Endothelial cell of umbilical vein (primary cell): ENCODE data around the gene TRIM47. TPM values are rescaled to one million over a fixed set of nuclear protein-coding genes. Genes with fewer than 3 reads are reported as not detected.

Experiments used
- BruUV-seq: library from RNA; stranded (reverse); fragments of 400-500 nt; replicated peaks from 2 replicates; lab custom pipeline; 2021; lab: Mats Ljungman, UMichigan
- CTCF ChIA-PET: fragments of 300-600, 350-600 bp; sonication (Branson Sonifier 250); formaldehyde crosslinking; loops from one replicate; lab custom pipeline; 2021; ENCODE audit warnings: antibody characterized with exemption, inconsistent platforms; lab: Charles Lee
- POLR2A ChIA-PET: fragments of 300-600, 350-600 bp; sonication (Branson Sonifier 250); formaldehyde crosslinking; loops from one replicate; lab custom pipeline; 2021; ENCODE audit warnings: antibody characterized with exemption, inconsistent platforms; lab: Charles Lee
- DNase-seq: peaks from one replicate; pipeline ENCODE4 v3.0.0-alpha.2; 2011; ENCODE audit warnings: low read depth, low spot score
- FAIRE-seq: peaks from 2 replicates; lab custom pipeline; 2011; peaks lifted over from hg19 to GRCh38; lab: Jason Lieb, UNC
- H2AFZ ChIP-seq: 2 replicates; pipeline ENCODE4 v1.6.0; 2012; ENCODE audit warnings: low read depth, low read length, control low read depth, inconsistent platforms
- H3K27ac ChIP-seq: 2 replicates; pipeline ENCODE4 v1.5.1; 2011; ENCODE audit warnings: low read depth, mild to moderate bottlenecking, control low read depth, low read length, moderate library complexity; ENCODE audit not compliant: insufficient read depth
- H3K27me3 ChIP-seq, 2 experiments: 2 replicates each; pipeline versions ENCODE4 v1.6.0 to v1.6.1; 2011; ENCODE audit warnings: low read length in 2 of 2, mixed read lengths in 1 of 2; ENCODE audit not compliant: control insufficient read depth in 2 of 2, insufficient read depth in 2 of 2
- H3K36me3 ChIP-seq, 2 experiments: 2 replicates in 1 of 2; 3 replicates in 1 of 2; pipeline ENCODE4 v1.5.1; 2011; ENCODE audit warnings: low read length in 2 of 2, mild to moderate bottlenecking in 1 of 2, moderate library complexity in 1 of 2; ENCODE audit not compliant: control insufficient read depth in 2 of 2, insufficient read depth in 2 of 2; ENCODE audit errors: extremely low read depth in 1 of 2
- H3K4me1 ChIP-seq: 3 replicates; pipeline ENCODE4 v1.5.1; 2011; ENCODE audit warnings: mild to moderate bottlenecking, low read length; ENCODE audit not compliant: control insufficient read depth, insufficient read depth; ENCODE audit errors: extremely low read depth
- H3K4me2 ChIP-seq: 2 replicates; pipeline ENCODE4 v1.6.1; 2011; ENCODE audit warnings: low read length, control low read depth, mixed read lengths; ENCODE audit not compliant: insufficient read depth
- H3K4me3 ChIP-seq, 3 experiments: fragments of 200-600 bp in 1 of 3; sonication (generic), shearing (Covaris generic) in 1 of 3; replicated peaks in 1 of 3; 2 replicates each; pipeline ENCODE4 v1.5.1; 2011 to 2016; ENCODE audit warnings: control low read depth in 3 of 3, low read length in 3 of 3, mild to moderate bottlenecking in 2 of 3, inconsistent platforms in 1 of 3, low read depth in 1 of 3, moderate library complexity in 1 of 3; ENCODE audit not compliant: insufficient read depth in 1 of 3
- H3K79me2 ChIP-seq: 2 replicates; pipeline ENCODE4 v1.6.0; 2012; ENCODE audit warnings: low read length, inconsistent platforms; ENCODE audit not compliant: control insufficient read depth, insufficient read depth
- H3K9ac ChIP-seq: replicated peaks from 2 replicates; pipeline ENCODE3; 2011; ENCODE audit warnings: low read length, control low read depth; ENCODE audit not compliant: insufficient read depth; ENCODE audit errors: extremely low read depth
- H3K9me1 ChIP-seq: replicated peaks from 3 replicates; pipeline ENCODE4 v1.6.0; 2011; ENCODE audit warnings: mild to moderate bottlenecking, low read length; ENCODE audit not compliant: control insufficient read depth, insufficient read depth; ENCODE audit errors: extremely low read depth
- H3K9me3 ChIP-seq: replicated peaks from 2 replicates; pipeline ENCODE4 v1.5.1; 2012; ENCODE audit warnings: low read length, inconsistent platforms; ENCODE audit not compliant: control insufficient read depth, insufficient read depth
- H4K20me1 ChIP-seq: replicated peaks from 2 replicates; pipeline ENCODE3; 2011; ENCODE audit warnings: mild to moderate bottlenecking, low read length; ENCODE audit not compliant: control insufficient read depth, insufficient read depth; ENCODE audit errors: extremely low read depth
- EZH2 ChIP-seq: IDR thresholded peaks from 2 replicates; pipeline ENCODE4 v1.6.1; 2012; ENCODE audit warnings: borderline replicate concordance, low read depth, mild to moderate bottlenecking, moderate library complexity, low read length, inconsistent platforms; ENCODE audit not compliant: severe bottlenecking
- FOS ChIP-seq: IDR thresholded peaks from 2 replicates; pipeline ENCODE4 v1.6.1; 2011; ENCODE audit warnings: mild to moderate bottlenecking, low read length, moderate library complexity, borderline replicate concordance; ENCODE audit not compliant: insufficient read depth
- GATA2 ChIP-seq: IDR thresholded peaks from 2 replicates; pipeline ENCODE4 v1.7.0; 2011; ENCODE audit warnings: low read depth, mild to moderate bottlenecking, moderate library complexity, mixed read lengths, low read length; ENCODE audit not compliant: insufficient read length, insufficient read depth
- JUN ChIP-seq: IDR thresholded peaks from 2 replicates; pipeline ENCODE4 v1.6.1; 2011; ENCODE audit warnings: borderline replicate concordance, low read depth; ENCODE audit not compliant: insufficient read length, insufficient read depth
- MYC ChIP-seq: IDR thresholded peaks from one replicate; pipeline ENCODE4 v1.6.1; 2011; ENCODE audit warnings: mild to moderate bottlenecking, low read depth, low read length
- POLR2A ChIP-seq: IDR thresholded peaks from 2 replicates; pipeline ENCODE4 v1.6.1; 2012; ENCODE audit warnings: low read depth, mild to moderate bottlenecking, control low read depth, low read length
- POLR2AphosphoS5 ChIP-seq: IDR thresholded peaks from 2 replicates; pipeline ENCODE4 v1.6.1; 2012; ENCODE audit warnings: low read depth, mild to moderate bottlenecking, control low read depth, low read length, moderate library complexity; ENCODE audit not compliant: insufficient read depth
- dilution Hi-C: fragments of 300-500 bp; cut with MboI; formaldehyde crosslinking; loops from one replicate; pipeline ENCODE4 v1.15.0; 2019; ENCODE audit warnings: low sequenced_read_pairs; ENCODE audit not compliant: extremely low pct_ligation_motif_present
- intact Hi-C: fragments of 100-400 bp; cut with micrococcal nuclease; formaldehyde crosslinking; loops from one replicate; pipeline ENCODE4 v1.10.0; 2022
- polyA plus RNA-seq, 4 experiments: library from polyadenylated mRNA; depleted of rRNA in 3 of 4; stranded (reverse) in 3 of 4; unstranded in 1 of 4; fragments of >200 nt; gene quantifications; 2 replicates each; pipeline versions ENCODE4 v1.2.1 to v1.2.3, GENCODE V29; 2011 to 2012; ENCODE audit warnings: missing spikeins in 1 of 4
- total RNA-seq: library from RNA; stranded (reverse); gene quantifications from 2 replicates; pipeline ENCODE4 v1.2.3, GENCODE V29; 2021
- TF ChIP-seq, protein P1 (sequence below): IDR thresholded peaks from 2 replicates; pipeline ENCODE4 v1.6.1; 2011; ENCODE audit not compliant: insufficient read depth, insufficient read length
- TF ChIP-seq, protein P2 (sequence below), 2 donors: IDR thresholded peaks; 1 replicate in 1 of 2; 2 replicates in 1 of 2; pipeline ENCODE4 v1.5.1; 2011; ENCODE audit warnings: low read length in 2 of 2, mild to moderate bottlenecking in 2 of 2, moderate library complexity in 2 of 2, control low read depth in 1 of 2, inconsistent platforms in 1 of 2, low read depth in 1 of 2; ENCODE audit not compliant: insufficient read depth in 1 of 2; ENCODE audit errors: extremely low read depth in 1 of 2

The TRIM47 gene
- total and polyA plus RNA-seq, 2 donors (not counting 3 experiments of a cell fraction or from before 2014, with no cell fraction given): 67.7 to 75.1 TPM

DNA sequence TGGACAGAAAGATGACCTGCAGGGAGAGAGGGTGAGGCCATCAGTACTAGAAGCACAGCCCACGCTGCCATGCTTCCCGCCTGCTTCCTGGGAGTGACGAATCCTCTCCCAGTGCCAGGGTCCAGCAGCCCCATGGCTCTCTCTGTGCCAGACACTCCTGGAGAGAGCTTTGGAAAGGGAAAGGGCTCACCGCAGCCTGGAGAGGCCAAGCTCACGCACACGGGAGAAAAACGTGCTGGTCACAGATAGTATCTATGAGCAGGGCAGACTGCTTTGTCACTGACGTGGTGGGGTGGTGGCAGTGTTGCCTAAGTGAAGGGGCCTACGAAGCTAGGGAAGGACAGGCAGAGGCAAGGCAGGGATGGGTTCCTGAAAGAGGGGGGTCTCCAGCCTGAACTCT, 28.7 kb downstream of the TRIM47 start:
- BruUV-seq: no TSS peak
- POLR2A ChIA-PET: interaction anchor here (1.4 kb wide), 1 partner anchor 70 kb away, joined by 6 read pairs; no protein-coding TSS in a partner anchor
- CTCF ChIA-PET: interaction anchor here (1.1 to 6.8 kb wide), 6 partner anchors 9 to 85 kb away, joined by 3 to 49 read pairs (median 6); partner anchors contain the start of genes GALK1, TRIM47 and TRIM65
- TF ChIP-seq POLR2AphosphoS5 (no peak), JUN (no peak), FOS (no peak), GATA2 (no peak), EZH2 (no peak), MYC (no peak), POLR2A (no peak)
- TF ChIP-seq, protein P1, sequence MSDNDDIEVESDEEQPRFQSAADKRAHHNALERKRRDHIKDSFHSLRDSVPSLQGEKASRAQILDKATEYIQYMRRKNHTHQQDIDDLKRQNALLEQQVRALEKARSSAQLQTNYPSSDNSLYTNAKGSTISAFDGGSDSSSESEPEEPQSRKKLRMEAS: no peak
- TF ChIP-seq, protein P2, sequence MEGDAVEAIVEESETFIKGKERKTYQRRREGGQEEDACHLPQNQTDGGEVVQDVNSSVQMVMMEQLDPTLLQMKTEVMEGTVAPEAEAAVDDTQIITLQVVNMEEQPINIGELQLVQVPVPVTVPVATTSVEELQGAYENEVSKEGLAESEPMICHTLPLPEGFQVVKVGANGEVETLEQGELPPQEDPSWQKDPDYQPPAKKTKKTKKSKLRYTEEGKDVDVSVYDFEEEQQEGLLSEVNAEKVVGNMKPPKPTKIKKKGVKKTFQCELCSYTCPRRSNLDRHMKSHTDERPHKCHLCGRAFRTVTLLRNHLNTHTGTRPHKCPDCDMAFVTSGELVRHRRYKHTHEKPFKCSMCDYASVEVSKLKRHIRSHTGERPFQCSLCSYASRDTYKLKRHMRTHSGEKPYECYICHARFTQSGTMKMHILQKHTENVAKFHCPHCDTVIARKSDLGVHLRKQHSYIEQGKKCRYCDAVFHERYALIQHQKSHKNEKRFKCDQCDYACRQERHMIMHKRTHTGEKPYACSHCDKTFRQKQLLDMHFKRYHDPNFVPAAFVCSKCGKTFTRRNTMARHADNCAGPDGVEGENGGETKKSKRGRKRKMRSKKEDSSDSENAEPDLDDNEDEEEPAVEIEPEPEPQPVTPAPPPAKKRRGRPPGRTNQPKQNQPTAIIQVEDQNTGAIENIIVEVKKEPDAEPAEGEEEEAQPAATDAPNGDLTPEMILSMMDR (IDR thresholded peaks at IDR 0.05; ENCODE audit: extremely low read depth in 1 of 2, insufficient read depth in 1 of 2, low read depth in 1 of 2, low read length in 2 of 2): no peak
- no peak overlapping the region for H3K9ac ChIP-seq
- dilution Hi-C loops (no loop called here), intact Hi-C loops (no loop called here)
- FAIRE-seq: no peak
- no peaks in the 10 kb centered on the region for H3K9me3 ChIP-seq
- H3K36me3 ChIP-seq: peaks cover 3 to 37% of the 10 kb centered on the region in 2 experiments
- H3K9me1 ChIP-seq: no peaks in the 10 kb centered on the region
- no peaks in the 10 kb centered on the region for H3K27me3 ChIP-seq
- no peak overlapping the region for H2AFZ ChIP-seq
- no peak overlapping the region for H3K4me2 ChIP-seq
- H3K4me1 ChIP-seq: peaks cover 48% of the 10 kb centered on the region
- H3K79me2 ChIP-seq: peaks cover 12% of the 10 kb centered on the region
- no peak overlapping the region for H3K27ac ChIP-seq
- no peak overlapping the region for H3K4me3 ChIP-seq
- no peaks in the 10 kb centered on the region for H4K20me1 ChIP-seq
- DNase-seq: no peak
